ENCODE results near the gene CATSPERB.

DNA sequence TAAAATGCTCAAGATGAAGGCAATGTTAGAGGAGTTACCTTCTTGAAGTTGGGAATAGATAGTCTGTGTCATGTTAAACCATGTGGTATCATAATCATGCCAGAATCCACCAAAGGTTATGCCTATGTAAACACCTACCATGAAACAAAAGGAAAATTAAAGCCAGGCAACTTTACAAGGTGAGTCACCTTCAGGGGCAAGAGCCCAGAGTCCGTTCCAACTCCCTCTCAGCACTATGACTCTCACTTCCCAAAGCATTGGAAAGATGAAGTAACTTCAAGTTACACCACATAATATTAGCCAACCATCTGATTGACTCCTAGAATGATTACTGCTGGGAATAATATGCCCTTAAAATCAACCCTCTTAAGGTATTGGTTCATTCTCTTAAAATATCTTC, 38.5 kb downstream of the CATSPERB start:
- no peak for TF ChIP-seq CTCF (IDR thresholded peaks at IDR 0.05)
- no peak for TF ChIP-seq POLR2A (IDR thresholded peaks at IDR 0.05)
- TF ChIP-seq EP300 (IDR thresholded peaks at IDR 0.05) = no peak

Measured in stomach (tissue), 4 donors.